IPS-20b (cell line): ENCODE measurements around the gene ZNF335.

Experiments
- H3K27ac ChIP-seq: one replicate; pipeline ENCODE4 v1.5.1; 2013; ENCODE audit warnings: low read length
- H3K27me3 ChIP-seq: 2 replicates; pipeline ENCODE4 v1.6.1; 2013; ENCODE audit warnings: mild to moderate bottlenecking, low read length, inconsistent platforms; ENCODE audit not compliant: insufficient read depth
- H3K36me3 ChIP-seq: 2 replicates; pipeline ENCODE4 v1.6.1; 2013; ENCODE audit warnings: low read depth, mild to moderate bottlenecking, inconsistent platforms, low read length, moderate library complexity; ENCODE audit not compliant: insufficient read depth
- H3K4me1 ChIP-seq: 2 replicates; pipeline ENCODE4 v1.6.1; 2013; ENCODE audit warnings: mild to moderate bottlenecking, control low read depth, inconsistent platforms, low read length, moderate library complexity; ENCODE audit not compliant: insufficient read depth
- H3K4me3 ChIP-seq: 2 replicates; pipeline ENCODE4 v1.5.1; 2013; ENCODE audit warnings: mild to moderate bottlenecking, low read length, inconsistent platforms
- H3K9ac ChIP-seq: 2 replicates; pipeline ENCODE4 v1.6.1; 2013; ENCODE audit warnings: low read depth, mild to moderate bottlenecking, inconsistent platforms, low read length, moderate library complexity
- H3K9me3 ChIP-seq: 2 replicates; pipeline ENCODE4 v1.6.1; 2013; ENCODE audit warnings: mild to moderate bottlenecking, low read depth, low read length, inconsistent platforms; ENCODE audit not compliant: insufficient read depth

Gene ZNF335

GRCh38 chr20:45944965-45945677 lies 26.9 kb downstream of the ZNF335 start:
- Histone ChIP-seq H3K9me3 (no peaks in the 10 kb centered on the region), H3K9ac (no peak overlapping the region), H3K27ac (no peak overlapping the region), H3K36me3 (peaks cover 92% of the 10 kb centered on the region), H3K4me3 (no peak overlapping the region), H3K4me1 (no peaks in the 10 kb centered on the region), H3K27me3 (no peaks in the 10 kb centered on the region)

GRCh38 chr20:45944151-45944964 lies 27.6 kb downstream of the ZNF335 start:
- H3K9me3 ChIP-seq, result no peaks in the 10 kb centered on the region
- no peak overlapping the region for H3K9ac ChIP-seq
- no peaks in the 10 kb centered on the region for H3K4me1 ChIP-seq
- H3K4me3 ChIP-seq, result no peak overlapping the region
- H3K36me3 ChIP-seq, result peaks cover 92% of the 10 kb centered on the region
- no peak overlapping the region for H3K27ac ChIP-seq
- no peaks in the 10 kb centered on the region for H3K27me3 ChIP-seq

DNA sequence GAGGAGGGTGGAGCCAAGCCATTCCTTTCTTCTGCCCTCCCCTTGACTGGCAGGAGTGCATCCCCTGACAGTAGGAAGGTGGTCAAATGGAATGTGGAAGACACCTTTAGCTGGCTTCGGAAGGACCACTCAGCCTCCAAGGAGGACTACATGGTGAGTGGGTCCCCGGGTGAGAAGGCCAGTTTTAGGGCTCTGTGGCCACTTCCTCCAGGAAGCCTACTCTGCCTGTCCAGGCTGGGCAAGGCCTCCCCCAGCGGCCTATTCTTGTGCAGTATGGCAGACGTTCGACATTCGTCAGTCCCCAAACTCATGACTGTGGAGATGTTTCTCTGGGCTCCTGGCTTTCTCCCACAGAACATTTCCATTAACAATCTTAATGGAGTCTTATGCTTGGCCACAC lies 28.4 kb downstream of the ZNF335 start:
- peaks cover 92% of the 10 kb centered on the region for H3K36me3 ChIP-seq
- H3K27ac ChIP-seq, result no peak overlapping the region
- H3K9ac ChIP-seq, result no peak overlapping the region
- no peaks in the 10 kb centered on the region for H3K9me3 ChIP-seq
- H3K27me3 ChIP-seq, result no peaks in the 10 kb centered on the region
- no peak overlapping the region for H3K4me3 ChIP-seq
- no peaks in the 10 kb centered on the region for H3K4me1 ChIP-seq

DNA sequence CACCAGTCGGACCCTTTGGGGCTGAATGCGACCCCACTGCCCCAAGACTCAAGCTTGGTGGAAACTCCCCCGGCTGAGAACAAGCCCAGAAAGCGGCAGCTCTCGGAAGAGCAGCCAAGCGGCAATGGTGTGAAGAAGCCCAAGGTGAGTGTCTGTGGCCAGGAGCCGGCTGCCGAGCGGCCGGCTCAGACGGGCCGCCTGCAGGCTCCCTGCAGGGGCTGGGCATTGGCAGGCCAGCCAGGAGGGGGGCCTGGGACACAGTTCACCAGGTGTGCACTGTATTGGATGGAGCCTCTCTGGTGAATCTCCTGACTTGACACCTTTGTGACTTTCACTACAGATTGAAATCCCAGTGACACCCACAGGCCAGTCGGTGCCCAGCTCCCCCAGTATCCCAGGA lies 31.5 kb downstream of the ZNF335 start:
- Histone ChIP-seq H3K4me3 (no peak overlapping the region), H3K9me3 (no peaks in the 10 kb centered on the region), H3K9ac (no peak overlapping the region), H3K27me3 (no peaks in the 10 kb centered on the region), H3K36me3 (peaks cover 75% of the 10 kb centered on the region), H3K4me1 (peaks cover 11% of the 10 kb centered on the region; the same call in 1 of the 2 replicates), H3K27ac (no peak overlapping the region)

- Histone ChIP-seq H3K4me3 (no peak overlapping the region), H3K9ac (no peak overlapping the region), H3K27me3 (no peaks in the 10 kb centered on the region), H3K36me3 (peaks cover 71% of the 10 kb centered on the region), H3K4me1 (peaks cover 11% of the 10 kb centered on the region; the same call in 1 of the 2 replicates), H3K9me3 (no peaks in the 10 kb centered on the region), H3K27ac (no peak overlapping the region)
These were observed 31.9 kb downstream of the ZNF335 start for GRCh38 chr20:45940053-45940452.

DNA sequence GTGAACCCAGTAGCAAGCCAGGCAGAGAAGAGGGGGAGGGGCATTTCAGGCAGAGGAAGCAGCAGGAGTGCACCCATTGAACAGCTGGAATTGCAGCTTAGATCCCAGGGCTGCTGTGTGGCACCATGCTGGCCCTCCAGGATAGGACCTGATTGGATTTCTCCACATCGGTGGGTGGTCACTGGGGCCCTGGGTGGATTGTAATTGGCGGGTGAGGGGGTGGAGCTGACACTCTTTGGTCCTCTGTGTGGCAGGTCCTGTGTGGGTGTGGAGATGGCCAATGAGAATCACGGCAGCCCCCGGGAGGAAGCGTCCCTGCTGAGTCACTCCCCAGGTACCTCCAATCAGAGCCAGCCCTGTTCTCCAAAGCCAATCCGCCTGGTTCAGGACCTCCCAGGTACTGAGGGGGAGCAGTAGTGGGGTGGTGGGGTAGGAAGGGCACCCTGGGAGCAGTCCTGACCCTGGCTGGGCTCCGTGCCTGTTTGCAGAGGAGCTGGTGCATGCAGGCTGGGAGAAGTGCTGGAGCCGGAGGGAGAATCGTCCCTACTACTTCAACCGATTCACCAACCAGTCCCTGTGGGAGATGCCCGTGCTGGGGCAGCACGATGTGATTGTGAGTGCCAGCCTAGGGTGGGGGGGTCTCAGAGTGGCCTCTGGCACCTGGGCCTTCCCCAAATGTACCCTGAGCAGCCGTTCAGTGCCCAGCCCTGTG lies 33.1 kb downstream of the ZNF335 start:
- H3K27me3 ChIP-seq, result no peaks in the 10 kb centered on the region
- peaks cover 59% of the 10 kb centered on the region for H3K36me3 ChIP-seq
- H3K9me3 ChIP-seq, result no peaks in the 10 kb centered on the region
- no peak overlapping the region for H3K27ac ChIP-seq
- H3K4me3 ChIP-seq, result no peak overlapping the region; the same call in 1 of the 2 replicates
- H3K4me1 ChIP-seq, result peaks cover 11% of the 10 kb centered on the region; the same call in 1 of the 2 replicates
- peak overlapping the region; percentile 63; the same call in 1 of the 2 replicates for H3K9ac ChIP-seq

GRCh38 chr20:45937765-45938164 lies 34.2 kb downstream of the ZNF335 start:
- Histone ChIP-seq H3K4me3 (no peak overlapping the region), H3K9ac (peak overlapping the region; percentile 63; the same call in 1 of the 2 replicates), H3K36me3 (peaks cover 48% of the 10 kb centered on the region), H3K9me3 (no peaks in the 10 kb centered on the region), H3K27me3 (no peaks in the 10 kb centered on the region), H3K27ac (peak overlapping the region; percentile 25), H3K4me1 (peaks cover 15% of the 10 kb centered on the region; the same call in 1 of the 2 replicates)

DNA sequence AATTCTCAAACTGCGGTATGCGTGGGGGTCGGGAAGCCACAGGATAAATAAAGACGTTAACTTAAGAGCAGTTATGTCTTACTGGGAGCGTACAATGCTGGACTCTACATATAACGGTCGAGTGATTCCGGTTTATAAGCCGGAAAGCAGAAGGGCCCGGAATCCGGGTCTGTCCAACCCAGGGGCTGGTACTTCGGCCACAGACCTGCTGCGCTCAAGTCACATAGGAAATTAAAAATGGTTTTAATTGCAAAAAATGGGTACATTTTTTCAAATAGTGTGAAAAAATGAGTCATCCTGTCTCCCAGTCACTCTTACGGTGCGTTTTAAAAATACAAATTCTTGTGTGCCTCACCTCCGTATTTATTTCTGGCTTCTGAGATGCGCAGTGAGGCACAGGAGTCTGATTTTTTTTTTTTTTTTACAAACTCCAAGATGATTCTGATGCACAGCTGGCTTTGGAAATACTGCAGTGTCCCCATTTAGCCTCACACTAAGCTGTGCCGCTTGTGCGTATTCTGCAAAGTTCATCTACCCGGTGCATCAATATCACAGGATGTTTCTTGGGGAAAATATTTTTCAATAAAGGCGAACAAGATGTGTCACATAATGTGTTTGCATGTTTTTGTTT lies 36.5 kb downstream of the ZNF335 start:
- H3K4me3 ChIP-seq, result peak overlapping the region; percentile 95
- H3K9me3 ChIP-seq, result no peaks in the 10 kb centered on the region
- H3K27ac ChIP-seq, result no peak overlapping the region
- H3K27me3 ChIP-seq, result no peaks in the 10 kb centered on the region
- H3K4me1 ChIP-seq, result peaks cover 15% of the 10 kb centered on the region; the same call in 1 of the 2 replicates
- H3K36me3 ChIP-seq, result peaks cover 33% of the 10 kb centered on the region
- peak overlapping the region; percentile 88 for H3K9ac ChIP-seq

GRCh38 chr20:45934586-45935415 lies 37.2 kb downstream of the ZNF335 start, which contains the start of gene PCIF1:
TSS of gene PCIF1 (plus strand) at chr20:45934683. CDS start at chr20:45939000, 4,317 bp downstream.
- Histone ChIP-seq H3K9ac (peak within 1 kb of the TSS; percentile 99), H3K4me1 (peaks cover 15% of the 10 kb centered on the region; the same call in 1 of the 2 replicates), H3K27ac (peak within 1 kb of the TSS; percentile 99), H3K27me3 (no peaks in the 10 kb centered on the region), H3K36me3 (peaks cover 26% of the 10 kb centered on the region), H3K4me3 (peak within 1 kb of the TSS; percentile 95), H3K9me3 (no peaks in the 10 kb centered on the region)

- no peaks in the 10 kb centered on the region for H3K27me3 ChIP-seq
- peaks cover 19% of the 10 kb centered on the region for H3K36me3 ChIP-seq
- peak overlapping the region; percentile 99 for H3K27ac ChIP-seq
- H3K9ac ChIP-seq, result peak overlapping the region; percentile 99
- no peaks in the 10 kb centered on the region for H3K9me3 ChIP-seq
- peak overlapping the region; percentile 95 for H3K4me3 ChIP-seq
- H3K4me1 ChIP-seq, result peaks cover 15% of the 10 kb centered on the region; the same call in 1 of the 2 replicates
These were observed 37.9 kb downstream of the ZNF335 start for GRCh38 chr20:45934046-45934585.
